Trophoblast cell (in vitro differentiated cells and primary cell): ENCODE data around the gene PDCD1LG2.

Experiments
- DNase-seq, 2 donors: peaks; one replicate each; pipeline ENCODE4 v3.0.0-alpha.2; 2016
- H2AFZ ChIP-seq: 2 replicates; pipeline ENCODE4 v1.6.1; 2013; ENCODE audit warnings: low read length, moderate library complexity, mild to moderate bottlenecking; ENCODE audit not compliant: insufficient read depth, poor library complexity
- H2AK5ac ChIP-seq: 2 replicates; pipeline ENCODE4 v1.6.1; 2013; ENCODE audit warnings: mild to moderate bottlenecking, low read length
- H2BK120ac ChIP-seq: 2 replicates; pipeline ENCODE4 v1.6.1; 2013; ENCODE audit warnings: low read length, mild to moderate bottlenecking, moderate library complexity; ENCODE audit not compliant: insufficient read depth, poor library complexity
- H2BK12ac ChIP-seq: 2 replicates; pipeline ENCODE4 v1.6.1; 2013; ENCODE audit warnings: mild to moderate bottlenecking, low read length, moderate library complexity
- H2BK5ac ChIP-seq: 2 replicates; pipeline ENCODE4 v1.6.1; 2013; ENCODE audit warnings: low read length, low read depth, moderate library complexity, mild to moderate bottlenecking; ENCODE audit not compliant: poor library complexity
- H3K14ac ChIP-seq: 2 replicates; pipeline ENCODE4 v1.6.1; 2013; ENCODE audit warnings: mild to moderate bottlenecking, low read length
- H3K18ac ChIP-seq: 2 replicates; pipeline ENCODE4 v1.6.1; 2013; ENCODE audit warnings: mild to moderate bottlenecking, low read length
- H3K23ac ChIP-seq: 2 replicates; pipeline ENCODE4 v1.6.1; 2013; ENCODE audit warnings: low read length
- H3K27ac ChIP-seq: 2 replicates; pipeline ENCODE4 v1.5.1; 2013; ENCODE audit warnings: low read depth, mild to moderate bottlenecking, inconsistent platforms, low read length, moderate library complexity
- H3K27me3 ChIP-seq: 2 replicates; pipeline ENCODE4 v1.6.1; 2013; ENCODE audit warnings: inconsistent platforms, mild to moderate bottlenecking, low read length, moderate library complexity; ENCODE audit not compliant: insufficient read depth
- H3K36me3 ChIP-seq, 2 experiments: 1 replicate in 1 of 2; 2 replicates in 1 of 2; pipeline ENCODE4 v1.6.1; 2013; ENCODE audit warnings: low read length in 2 of 2, mild to moderate bottlenecking in 2 of 2, moderate library complexity in 1 of 2; ENCODE audit not compliant: insufficient read depth in 2 of 2, control insufficient read depth in 1 of 2
- H3K4ac ChIP-seq: 2 replicates; pipeline ENCODE4 v1.6.1; 2013; ENCODE audit warnings: low read depth, mild to moderate bottlenecking, low read length, moderate library complexity
- H3K4me1 ChIP-seq, 2 experiments: 1 replicate in 1 of 2; 2 replicates in 1 of 2; pipeline ENCODE4 v1.6.1; 2013; ENCODE audit warnings: low read length in 2 of 2, mild to moderate bottlenecking in 2 of 2, moderate library complexity in 1 of 2; ENCODE audit not compliant: insufficient read depth in 2 of 2, control insufficient read depth in 1 of 2
- H3K4me2 ChIP-seq: 2 replicates; pipeline ENCODE4 v1.6.1; 2013; ENCODE audit warnings: inconsistent platforms, mild to moderate bottlenecking, low read length, moderate library complexity
- H3K4me3 ChIP-seq: 2 replicates; pipeline ENCODE4 v1.5.1; 2013; ENCODE audit warnings: mild to moderate bottlenecking, low read depth, low read length, inconsistent platforms
- H3K79me1 ChIP-seq: one replicate; pipeline ENCODE4 v1.6.1; 2013; ENCODE audit warnings: low read length
- H3K79me2 ChIP-seq: 2 replicates; pipeline ENCODE4 v1.6.1; 2013; ENCODE audit warnings: low read length, mild to moderate bottlenecking; ENCODE audit not compliant: control insufficient read depth, insufficient read depth, poor library complexity
- H3K9ac ChIP-seq: 2 replicates; pipeline ENCODE4 v1.6.1; 2013; ENCODE audit warnings: mild to moderate bottlenecking, low read length
- H3K9me3 ChIP-seq: 2 replicates; pipeline ENCODE4 v1.6.1; 2013; ENCODE audit warnings: low read depth, mild to moderate bottlenecking, control low read depth, inconsistent platforms, low read length; ENCODE audit not compliant: insufficient read depth
- H4K12ac ChIP-seq: 2 replicates; pipeline ENCODE4 v1.6.1; 2013; ENCODE audit warnings: low read depth, mild to moderate bottlenecking, low read length, moderate library complexity
- H4K8ac ChIP-seq: 2 replicates; pipeline ENCODE4 v1.6.1; 2013; ENCODE audit warnings: low read depth, mild to moderate bottlenecking, low read length, moderate library complexity
- H4K91ac ChIP-seq: one replicate; pipeline ENCODE4 v1.6.1; 2013; ENCODE audit warnings: low read depth, mild to moderate bottlenecking, low read length, moderate library complexity
- WGBS: extraction: QIAGEN DNeasy Blood & Tissue Kit; methylation state at CpG from one replicate; pipeline ENCODE4 v1.1.7; 2013; ENCODE audit warnings: missing lambda C conversion rate; ENCODE audit not compliant: insufficient read length, insufficient coverage; ENCODE audit errors: extremely low coverage; 5-methylcytosine and 5-hydroxymethylcytosine counted together

PDCD1LG2 gene

DNA sequence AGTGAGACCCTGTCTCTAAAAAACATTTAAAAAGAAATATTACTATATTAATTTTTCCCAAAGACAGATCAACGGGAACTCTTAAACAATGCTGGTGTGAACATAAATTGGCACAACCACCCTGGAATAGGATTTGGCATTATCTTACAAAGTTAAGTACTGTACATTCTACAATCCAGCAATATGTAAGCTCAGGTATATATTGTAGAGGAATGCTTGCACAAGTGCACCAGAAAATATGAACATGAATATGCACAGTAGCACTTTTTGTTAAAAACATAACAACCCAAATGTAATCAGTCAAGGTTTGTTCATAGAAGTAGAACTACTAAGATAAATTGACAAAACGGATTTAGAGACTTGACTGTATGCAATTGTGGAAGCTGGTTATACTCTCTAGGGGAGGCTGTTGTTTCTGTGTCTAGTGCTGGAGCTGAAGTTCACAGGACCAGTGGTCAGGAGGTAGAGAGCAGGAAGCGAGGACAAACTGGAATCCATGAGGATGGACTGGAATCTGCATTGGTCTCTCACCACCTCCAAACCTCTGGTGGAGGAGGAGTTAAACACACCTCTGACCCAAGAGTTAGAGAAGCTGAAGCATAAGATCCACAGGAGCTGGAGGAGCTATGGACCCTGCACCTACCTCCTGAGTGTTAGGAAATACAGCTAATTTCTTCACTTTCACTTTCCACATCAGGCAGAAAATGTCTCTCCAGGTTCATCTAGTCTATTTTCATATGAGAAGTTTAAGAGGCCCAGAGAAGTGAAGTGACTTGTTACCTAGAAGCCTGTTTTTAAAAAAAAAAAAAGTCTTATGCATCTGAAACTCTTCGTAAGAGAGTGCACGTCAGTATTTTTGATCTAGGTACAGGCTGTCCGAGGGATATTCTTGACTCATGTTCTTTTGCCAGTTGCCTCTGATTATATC lies 98.2 kb downstream of the PDCD1LG2 start:
- Histone ChIP-seq H2AK5ac (no peak overlapping the region), H3K36me3 (no peaks in the 10 kb centered on the region), H4K91ac (no peak overlapping the region), H3K27me3 (no peaks in the 10 kb centered on the region), H3K18ac (no peak overlapping the region), H2BK5ac (no peak overlapping the region), H3K4me3 (no peak overlapping the region), H3K9me3 (no peaks in the 10 kb centered on the region), H2BK120ac (no peak overlapping the region), H4K8ac (no peak overlapping the region), H3K9ac (no peak overlapping the region), H3K14ac (no peak overlapping the region), H4K12ac (no peak overlapping the region), H3K27ac (no peak overlapping the region), H3K4me1 (no peaks in the 10 kb centered on the region), H3K4me2 (no peak overlapping the region), H3K4ac (no peak overlapping the region), H3K79me1 (no peaks in the 10 kb centered on the region), H2BK12ac (no peak overlapping the region), H2AFZ (no peak overlapping the region), H3K23ac (no peak overlapping the region), H3K79me2 (no peaks in the 10 kb centered on the region)
- no CpG with 5 or more reads among the region's 6 CpGs for WGBS
- no peak for DNase-seq

DNA sequence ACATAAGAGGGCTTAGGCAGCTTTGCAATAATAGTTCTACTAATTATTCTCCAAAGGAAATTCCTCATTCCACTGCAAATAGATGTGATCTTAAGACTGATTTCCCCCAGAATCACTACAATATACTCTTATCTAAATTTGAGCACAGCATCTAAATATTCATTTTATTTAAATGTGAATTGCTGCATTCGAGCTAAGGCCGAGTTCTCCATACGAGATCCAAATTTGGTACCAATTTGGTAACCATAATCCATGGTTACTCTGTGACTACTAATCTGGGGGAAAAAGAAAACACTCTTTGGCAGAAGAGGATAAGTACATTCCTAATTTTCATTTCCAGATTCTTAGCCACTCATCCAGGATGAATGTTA lies 98.9 kb downstream of the PDCD1LG2 start:
- Histone ChIP-seq H3K14ac (no peak overlapping the region), H2AFZ (no peak overlapping the region), H2BK12ac (no peak overlapping the region), H3K27ac (no peak overlapping the region), H3K9me3 (no peaks in the 10 kb centered on the region), H3K18ac (no peak overlapping the region), H2BK120ac (no peak overlapping the region), H3K79me1 (no peaks in the 10 kb centered on the region), H3K4me2 (no peak overlapping the region), H3K23ac (no peak overlapping the region), H4K12ac (no peak overlapping the region), H3K36me3 (no peaks in the 10 kb centered on the region), H3K9ac (no peak overlapping the region), H3K79me2 (no peaks in the 10 kb centered on the region), H4K91ac (no peak overlapping the region), H3K4ac (no peak overlapping the region), H2BK5ac (no peak overlapping the region), H4K8ac (no peak overlapping the region), H3K27me3 (no peaks in the 10 kb centered on the region), H3K4me1 (no peaks in the 10 kb centered on the region), H2AK5ac (no peak overlapping the region), H3K4me3 (no peak overlapping the region)
- DNase-seq = no peak
- WGBS = no CpG with 5 or more reads among the region's 3 CpGs

DNA sequence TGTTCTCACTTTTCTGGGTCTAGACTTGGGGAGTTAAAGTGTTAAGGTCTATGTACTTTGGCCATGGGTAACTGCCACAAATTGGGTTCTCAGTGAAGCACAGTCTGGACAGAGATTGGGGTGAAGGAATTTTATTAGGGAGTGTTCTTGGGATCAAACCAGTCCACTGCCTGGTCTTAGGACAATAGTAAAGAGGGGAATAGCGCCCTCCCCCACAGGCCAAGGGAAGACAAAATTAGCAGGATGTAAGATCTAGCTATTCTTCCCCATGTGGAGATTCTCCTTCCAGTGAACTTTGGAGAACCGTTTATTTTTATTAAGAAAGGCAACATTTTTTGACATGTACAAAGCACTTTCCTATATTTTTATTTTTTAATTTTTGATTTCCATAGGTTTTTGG lies 100.2 kb downstream of the PDCD1LG2 start:
- no peak overlapping the region for H2AFZ ChIP-seq
- H4K91ac ChIP-seq = no peak overlapping the region
- H3K9ac ChIP-seq = no peak overlapping the region
- no peak overlapping the region for H3K4me3 ChIP-seq
- H3K27ac ChIP-seq = no peak overlapping the region
- no peak for DNase-seq
- no peak overlapping the region for H2BK120ac ChIP-seq
- H3K79me1 ChIP-seq = no peaks in the 10 kb centered on the region
- no peak overlapping the region for H2AK5ac ChIP-seq
- no peak overlapping the region for H3K23ac ChIP-seq
- no peak overlapping the region for H3K4ac ChIP-seq
- H3K18ac ChIP-seq = no peak overlapping the region
- no peak overlapping the region for H3K4me2 ChIP-seq
- no peak overlapping the region for H4K12ac ChIP-seq
- no peak overlapping the region for H2BK5ac ChIP-seq
- no peak overlapping the region for H2BK12ac ChIP-seq
- no peak overlapping the region for H4K8ac ChIP-seq
- WGBS = no CpG with 5 or more reads among the region's 2 CpGs
- no peaks in the 10 kb centered on the region for H3K9me3 ChIP-seq
- no peaks in the 10 kb centered on the region for H3K36me3 ChIP-seq
- no peaks in the 10 kb centered on the region for H3K79me2 ChIP-seq
- H3K4me1 ChIP-seq = no peaks in the 10 kb centered on the region
- H3K27me3 ChIP-seq = no peaks in the 10 kb centered on the region
- no peak overlapping the region for H3K14ac ChIP-seq

DNA sequence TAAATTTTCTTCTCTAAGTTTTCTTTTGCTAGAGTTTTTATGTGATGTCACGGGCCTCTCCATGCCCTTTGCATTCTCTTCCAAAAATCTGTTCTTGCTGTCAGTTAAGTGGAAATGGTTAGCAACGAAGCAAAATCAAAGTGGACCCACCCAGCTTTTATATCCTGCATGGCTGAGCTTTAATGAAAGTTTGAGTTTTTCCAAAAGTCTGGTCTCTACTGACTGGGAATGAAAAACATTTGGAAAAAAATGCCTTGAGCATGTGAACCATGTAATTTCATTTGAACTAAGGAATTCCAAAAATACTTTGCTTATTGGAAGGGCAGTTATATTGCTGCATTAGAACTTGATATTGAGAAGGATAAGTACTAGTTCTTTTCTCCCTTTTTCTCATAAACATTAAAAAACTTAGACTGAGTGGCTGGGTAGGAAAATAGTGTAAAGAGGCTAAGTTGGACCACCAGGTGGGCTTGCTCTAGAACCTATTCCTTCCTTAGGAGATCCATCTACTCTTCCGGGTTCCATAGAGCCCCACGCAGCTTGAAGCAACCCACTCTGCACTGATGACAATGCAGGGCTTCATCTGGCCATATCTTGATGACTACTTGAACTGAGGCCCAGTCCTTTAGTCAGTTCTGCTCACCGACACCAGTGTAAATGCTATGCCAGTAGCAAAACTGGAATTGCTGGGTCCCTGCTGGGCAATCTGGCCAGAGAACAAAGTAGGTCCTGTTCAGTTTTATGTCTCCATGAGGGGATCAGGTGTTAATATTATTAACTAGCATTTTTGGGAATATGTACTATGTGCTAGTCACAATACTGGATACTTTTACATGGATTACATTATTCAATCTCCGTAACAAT lies 101.2 kb downstream of the PDCD1LG2 start:
- H3K27me3 ChIP-seq = no peaks in the 10 kb centered on the region
- no peak overlapping the region for H3K14ac ChIP-seq
- no peak overlapping the region for H3K18ac ChIP-seq
- no CpG with 5 or more reads among the region's 6 CpGs for WGBS
- no peak overlapping the region for H3K9ac ChIP-seq
- no peaks in the 10 kb centered on the region for H3K9me3 ChIP-seq
- no peak overlapping the region for H4K12ac ChIP-seq
- no peak overlapping the region for H2BK12ac ChIP-seq
- H2AFZ ChIP-seq = no peak overlapping the region
- H3K4me3 ChIP-seq = no peak overlapping the region
- no peak overlapping the region for H2AK5ac ChIP-seq
- no peaks in the 10 kb centered on the region for H3K36me3 ChIP-seq
- H4K8ac ChIP-seq = no peak overlapping the region
- no peaks in the 10 kb centered on the region for H3K79me2 ChIP-seq
- H3K27ac ChIP-seq = no peak overlapping the region
- H3K4ac ChIP-seq = no peak overlapping the region
- peak in 1 of 2 donors; percentile 31 for DNase-seq
- H2BK120ac ChIP-seq = no peak overlapping the region
- H2BK5ac ChIP-seq = no peak overlapping the region
- no peak overlapping the region for H3K4me2 ChIP-seq
- no peak overlapping the region for H4K91ac ChIP-seq
- H3K79me1 ChIP-seq = no peaks in the 10 kb centered on the region
- H3K23ac ChIP-seq = no peak overlapping the region
- H3K4me1 ChIP-seq = no peaks in the 10 kb centered on the region
